Measurements from ENCODE around the gene NR4A1. TPM values are rescaled to one million over a fixed set of nuclear protein-coding genes. Genes with fewer than 3 reads are reported as not detected.
A peak's percentile ranks its signal among the peaks of the same experiment; 100 is the strongest.

NR4A1 gene
- total RNA-seq: 0.70 and 3.1 TPM in 2 replicates

- peak; percentile 97 for DNase-seq
Measured at GRCh38 chr12:52050758-52051541, at the start of gene NR4A1. Gene NR4A1, plus strand, starts transcription at chr12:52051442. Its CDS starts 2,887 bp downstream, at chr12:52054329.

GRCh38 chr12:52003016-52003550, 48.2 kb upstream of the NR4A1 start:
- no peak for DNase-seq

- no peak for DNase-seq
Measured at GRCh38 chr12:52003591-52003990, 47.7 kb upstream of the NR4A1 start.

- peak; percentile 82 for DNase-seq
Measured at GRCh38 chr12:52004042-52004648, 47.1 kb upstream of the NR4A1 start.

- DNase-seq: no peak
Measured at GRCh38 chr12:52005218-52005902, 45.9 kb upstream of the NR4A1 start.

- DNase-seq: no peak
Measured at GRCh38 chr12:52005903-52006703, 45.1 kb upstream of the NR4A1 start.

GRCh38 chr12:52006726-52007157, 44.5 kb upstream of the NR4A1 start, which contains the start of gene TAMALIN:
Gene TAMALIN, plus strand, starts transcription at chr12:52006946. Its CDS starts 74 bp downstream, at chr12:52007020.
- DNase-seq: peak; percentile 87

- peak; percentile 58 for DNase-seq
Measured at GRCh38 chr12:52007158-52007921, 43.9 kb upstream of the NR4A1 start.

GRCh38 chr12:52007982-52008510, 43.2 kb upstream of the NR4A1 start:
- DNase-seq: peak; percentile 30

- peak; percentile 32 for DNase-seq
Measured at GRCh38 chr12:52009081-52009751, 42.0 kb upstream of the NR4A1 start.

GRCh38 chr12:52010152-52010622, 41.1 kb upstream of the NR4A1 start:
- DNase-seq: peak; percentile 97

- no peak for DNase-seq
Measured at GRCh38 chr12:52010692-52011601, 40.3 kb upstream of the NR4A1 start.

- DNase-seq: no peak
Measured at GRCh38 chr12:52011602-52012214, 39.5 kb upstream of the NR4A1 start.

GRCh38 chr12:52013626-52014310, 37.5 kb upstream of the NR4A1 start:
- no peak for DNase-seq

- DNase-seq: no peak
Measured at GRCh38 chr12:52014567-52015530, 36.4 kb upstream of the NR4A1 start.

GRCh38 chr12:52015532-52016041, 35.7 kb upstream of the NR4A1 start:
- DNase-seq: no peak
